Activated naive CD8-positive, alpha-beta T cell treated with anti-CD3 and anti-CD28 coated beads, Interleukin-2, amount 50 U/mL, for 24 hours (primary cell): ENCODE data around the gene POLRMT.
A peak's percentile ranks its signal among the peaks of the same experiment; 100 is the strongest.

Source experiments
- ATAC-seq: fragments of 150-1000 bp; cut with Tn5 transposase; one replicate; pipeline ENCODE4 v1.10.0; 2021
- DNase-seq: peaks from one replicate; pipeline ENCODE4 v3.0.0; 2021
- H3K27ac Mint-ChIP-seq: one replicate; pipeline ENCODE4 v1.8.0; 2021; ENCODE audit warnings: mild to moderate bottlenecking, mixed read lengths
- H3K27me3 Mint-ChIP-seq: one replicate; pipeline ENCODE4 v1.8.0; 2021; ENCODE audit warnings: mixed read lengths
- H3K36me3 Mint-ChIP-seq: one replicate; pipeline ENCODE4 v1.8.0; 2021; ENCODE audit warnings: low read depth, mixed read lengths
- H3K4me1 Mint-ChIP-seq: one replicate; pipeline ENCODE4 v1.8.0; 2021; ENCODE audit warnings: mixed read lengths
- H3K4me3 Mint-ChIP-seq: one replicate; pipeline ENCODE4 v1.8.0; 2021; ENCODE audit warnings: mild to moderate bottlenecking, moderate library complexity, mixed read lengths
- H3K9me3 Mint-ChIP-seq: one replicate; pipeline ENCODE4 v1.8.0; 2021; ENCODE audit warnings: mixed read lengths

The POLRMT gene

DNA sequence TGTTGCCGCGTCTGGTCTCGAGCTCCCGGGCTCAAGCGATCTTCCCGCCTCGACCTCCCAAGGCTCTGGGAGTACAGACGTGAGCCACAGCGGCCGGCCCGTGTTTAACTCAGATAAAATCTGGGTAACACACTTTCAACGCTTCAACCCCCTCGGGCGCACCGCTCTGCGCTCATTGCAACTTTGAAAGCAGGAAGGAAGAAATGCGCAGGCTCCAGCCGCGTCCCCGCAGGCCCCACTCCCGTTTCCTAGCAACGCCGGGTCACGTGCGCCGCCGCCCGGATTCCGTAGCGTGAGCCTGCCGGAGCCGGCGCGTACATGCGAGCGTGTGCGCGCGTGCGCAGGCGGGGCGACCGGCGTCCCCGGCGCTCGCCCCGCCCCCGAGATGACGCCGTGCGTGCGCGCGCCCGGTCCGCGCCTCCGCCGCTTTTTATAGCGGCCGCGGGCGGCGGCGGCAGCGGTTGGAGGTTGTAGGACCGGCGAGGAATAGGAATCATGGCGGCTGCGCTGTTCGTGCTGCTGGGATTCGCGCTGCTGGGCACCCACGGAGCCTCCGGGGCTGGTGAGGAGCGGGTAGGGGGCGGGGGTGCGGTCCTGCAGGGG, 61.1 kb downstream of the POLRMT start, which contains the start of gene BSG:
TSS of gene BSG (plus strand) at position 457 of the 603 bp plus-strand sequence. CDS start at position 496, 39 bp downstream.
- Mint-ChIP-seq H3K4me1 (peaks cover 41% of the 10 kb centered on the region), H3K36me3 (peaks cover 11% of the 10 kb centered on the region), H3K27ac (peak within 1 kb of the TSS; percentile 99), H3K4me3 (peak within 1 kb of the TSS; percentile 94), H3K27me3 (peaks cover 6% of the 10 kb centered on the region), H3K9me3 (no peaks in the 10 kb centered on the region)
- ATAC-seq = peak; percentile 80
- DNase-seq = peak; percentile 99

DNA sequence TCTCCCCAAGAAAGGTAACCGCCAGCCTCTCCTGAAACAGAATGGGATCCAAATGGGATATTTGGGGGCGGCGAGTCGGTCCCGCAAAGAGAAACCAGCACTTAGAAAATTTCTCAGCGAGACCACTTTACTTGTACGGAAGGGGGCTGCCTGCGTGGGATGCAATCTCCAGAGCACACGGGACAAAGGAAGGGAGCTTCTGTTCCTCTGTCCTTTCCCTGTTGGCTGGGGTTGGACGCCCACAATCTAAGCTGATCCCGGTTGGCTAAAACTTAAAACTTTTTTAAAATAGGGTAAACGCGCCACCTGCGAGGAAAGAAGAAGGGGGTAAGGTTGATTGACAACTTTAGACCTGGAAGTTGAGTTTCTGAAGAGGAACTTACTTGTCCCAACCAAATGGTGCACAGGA, 61.8 kb downstream of the POLRMT start:
- H3K4me3 Mint-ChIP-seq = peak overlapping the region; percentile 94
- no peak for ATAC-seq
- no peaks in the 10 kb centered on the region for H3K9me3 Mint-ChIP-seq
- H3K27me3 Mint-ChIP-seq = peaks cover 6% of the 10 kb centered on the region
- H3K4me1 Mint-ChIP-seq = peaks cover 36% of the 10 kb centered on the region
- peak overlapping the region; percentile 99 for H3K27ac Mint-ChIP-seq
- H3K36me3 Mint-ChIP-seq = peaks cover 11% of the 10 kb centered on the region
- DNase-seq = no peak

DNA sequence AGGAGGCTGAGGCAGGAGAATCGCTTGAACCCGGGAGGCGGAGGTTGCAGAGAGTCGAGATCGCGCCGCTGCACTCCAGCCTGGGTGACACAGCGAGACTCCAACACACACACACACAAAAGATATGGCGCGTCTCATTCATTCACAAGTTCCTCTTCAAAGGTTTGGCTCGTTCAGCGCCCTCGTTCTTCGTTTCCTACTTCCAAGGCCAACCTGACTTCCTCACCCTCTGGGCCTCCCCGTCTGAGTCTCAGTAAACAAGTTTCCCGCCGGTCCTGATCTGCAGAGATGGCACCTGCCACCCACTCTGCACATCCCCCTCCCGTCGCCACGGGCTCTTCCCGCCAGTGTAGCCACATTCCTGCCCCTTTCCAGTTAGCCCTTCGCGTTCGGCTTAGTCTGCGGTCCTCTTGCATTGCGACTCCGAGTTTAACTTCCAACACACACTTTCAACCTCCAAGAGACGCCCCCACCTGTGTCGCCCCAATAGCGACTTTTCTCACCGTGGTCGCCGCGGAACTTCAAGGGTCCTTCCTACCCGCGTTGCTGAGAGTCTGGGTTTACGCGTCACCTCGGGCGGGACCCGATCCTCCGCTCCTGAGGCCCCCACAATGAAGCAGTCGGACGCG, 62.3 kb downstream of the POLRMT start:
- Mint-ChIP-seq H3K36me3 (peaks cover 11% of the 10 kb centered on the region), H3K4me1 (peaks cover 33% of the 10 kb centered on the region), H3K27me3 (peaks cover 6% of the 10 kb centered on the region), H3K9me3 (no peaks in the 10 kb centered on the region), H3K4me3 (peak overlapping the region; percentile 94), H3K27ac (peak overlapping the region; percentile 99)
- ATAC-seq (peak; percentile 36), DNase-seq (peak; percentile 63)

DNA sequence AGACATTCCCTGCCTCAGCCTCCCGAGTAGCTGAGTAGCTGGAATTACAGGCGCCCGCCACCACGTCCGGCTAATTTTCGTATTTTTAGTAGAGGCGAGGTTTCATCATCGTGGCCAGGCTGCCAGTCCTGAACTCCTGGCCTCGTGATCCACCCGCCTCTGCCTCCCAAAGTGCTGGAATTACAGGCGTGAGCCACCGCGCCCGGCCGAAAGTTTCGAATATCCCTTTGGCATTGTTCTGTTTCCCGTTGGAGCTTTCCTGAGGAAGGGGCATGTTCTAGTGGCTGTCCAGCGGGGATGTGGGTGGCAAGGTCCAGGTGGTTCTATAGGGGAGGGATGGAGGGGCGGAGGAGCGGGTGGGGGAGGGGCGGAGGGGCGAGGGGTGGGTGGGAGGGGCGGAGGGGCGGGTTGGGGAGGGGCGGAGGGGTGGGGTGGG, 63.1 kb downstream of the POLRMT start:
- H3K9me3 Mint-ChIP-seq = no peaks in the 10 kb centered on the region
- H3K4me3 Mint-ChIP-seq = peak overlapping the region; percentile 75
- H3K4me1 Mint-ChIP-seq = peaks cover 33% of the 10 kb centered on the region
- no peak for ATAC-seq
- peaks cover 11% of the 10 kb centered on the region for H3K36me3 Mint-ChIP-seq
- peak overlapping the region; percentile 95 for H3K27ac Mint-ChIP-seq
- H3K27me3 Mint-ChIP-seq = peaks cover 6% of the 10 kb centered on the region
- DNase-seq = no peak

DNA sequence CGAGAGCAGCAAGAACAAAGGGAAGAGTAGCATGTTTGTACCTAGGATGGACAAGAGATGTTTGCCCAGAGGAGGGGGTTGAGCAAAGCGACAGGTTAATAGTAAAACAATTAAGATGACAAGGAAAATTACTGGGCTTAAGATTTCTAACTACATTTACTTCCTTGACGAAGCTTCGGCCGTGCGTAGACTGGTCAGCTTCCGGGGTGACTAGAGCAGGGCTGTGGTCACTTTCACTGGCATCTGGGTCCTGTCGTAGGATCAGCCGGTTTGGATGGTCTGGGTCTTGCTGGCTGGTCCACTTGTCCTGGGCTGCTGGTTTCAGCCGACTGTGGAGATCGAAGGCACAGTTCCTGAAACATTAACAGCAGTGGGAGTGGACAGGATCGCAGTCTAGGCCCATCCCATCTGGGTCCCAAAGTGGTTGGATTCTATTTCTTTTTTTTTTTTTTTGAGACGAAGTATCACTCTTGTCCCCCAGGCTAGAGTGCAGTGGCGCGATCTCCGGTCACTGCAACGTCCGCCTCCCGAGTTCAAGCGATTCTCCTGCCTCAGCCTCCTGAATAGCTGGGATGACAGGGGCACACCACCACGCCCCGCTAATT, 65.9 kb downstream of the POLRMT start:
- Mint-ChIP-seq H3K36me3 (peaks cover 6% of the 10 kb centered on the region), H3K27ac (no peak overlapping the region), H3K9me3 (no peaks in the 10 kb centered on the region), H3K27me3 (peaks cover 6% of the 10 kb centered on the region), H3K4me3 (no peak overlapping the region), H3K4me1 (peaks cover 14% of the 10 kb centered on the region)
- no peak for ATAC-seq
- no peak for DNase-seq
